WTC11 (cell line): ENCODE data around the gene OTOR. TPM values are rescaled to one million over a fixed set of nuclear protein-coding genes. Genes with fewer than 3 reads are reported as not detected.

Experiments
- ATAC-seq: fragments of 200-7000 bp; cut with Tn5 transposase; 2 replicates; pipeline ENCODE4 v1.10.0; 2021; ENCODE audit warnings: mild to moderate bottlenecking, moderate library complexity
- CTCF ChIA-PET: fragments of 300-600 bp; sonication (Branson Sonifier 250); formaldehyde crosslinking; loops from one replicate; lab custom pipeline; 2021; ENCODE audit warnings: antibody characterized with exemption; lab: Charles Lee
- POLR2A ChIA-PET: fragments of 350-600 bp; sonication (Branson Sonifier 250); formaldehyde crosslinking; loops from one replicate; lab custom pipeline; 2021; ENCODE audit warnings: antibody characterized with exemption; lab: Charles Lee
- DNase-seq: peaks from one replicate; pipeline ENCODE4 v3.0.0; 2021; ENCODE audit warnings: low spot score
- H3K27ac Mint-ChIP-seq: 2 replicates; pipeline ENCODE4 v1.8.0; 2021; ENCODE audit warnings: mixed read lengths
- H3K27me3 Mint-ChIP-seq: 2 replicates; pipeline ENCODE4 v1.8.0; 2021; ENCODE audit warnings: low read depth, mild to moderate bottlenecking, moderate library complexity, mixed read lengths
- H3K36me3 Mint-ChIP-seq: 2 replicates; pipeline ENCODE4 v1.8.0; 2021; ENCODE audit warnings: mixed read lengths
- H3K4me1 Mint-ChIP-seq: 2 replicates; pipeline ENCODE4 v1.8.0; 2022; ENCODE audit warnings: mixed read lengths
- H3K4me3 Mint-ChIP-seq: 2 replicates; pipeline ENCODE4 v1.8.0; 2021; ENCODE audit warnings: mild to moderate bottlenecking, moderate library complexity, mixed read lengths
- H3K9me3 Mint-ChIP-seq: 2 replicates; pipeline ENCODE4 v1.8.0; 2021; ENCODE audit warnings: mixed read lengths
- CDX4 ChIP-seq: fragments of 250-450 bp; sonication (Bioruptor Pico); IDR thresholded peaks from 2 replicates; pipeline ENCODE4 v1.9.0; 2021; ENCODE audit warnings: moderate library complexity, mild to moderate bottlenecking, inconsistent platforms, borderline replicate concordance
- CREM ChIP-seq: sonication (generic); formaldehyde crosslinking; IDR thresholded peaks from 2 replicates; pipeline ENCODE4 v1.8.1; 2022; ENCODE audit warnings: mild to moderate bottlenecking, missing genetic modification reagents, moderate library complexity
- FOXK1 ChIP-seq: sonication (generic); formaldehyde crosslinking; IDR thresholded peaks from 2 replicates; pipeline ENCODE4 v1.8.0; 2022; ENCODE audit warnings: mild to moderate bottlenecking, moderate library complexity, missing genetic modification reagents
- GRHL2 ChIP-seq: fragments of 250-450 bp; sonication (Bioruptor Pico); IDR thresholded peaks from 2 replicates; pipeline ENCODE4 v1.8.0; 2022; ENCODE audit warnings: mild to moderate bottlenecking, moderate library complexity; ENCODE audit not compliant: insufficient replicate concordance, severe bottlenecking
- JAZF1 ChIP-seq: fragments of 250-450 bp; sonication (Bioruptor Pico); IDR thresholded peaks from 2 replicates; pipeline ENCODE4 v1.9.0; 2021; ENCODE audit warnings: moderate library complexity, mild to moderate bottlenecking, inconsistent platforms
- JUN ChIP-seq: sonication (generic); formaldehyde crosslinking; IDR thresholded peaks from 2 replicates; pipeline ENCODE4 v1.8.0; 2023; ENCODE audit warnings: mild to moderate bottlenecking, missing genetic modification reagents
- MXD4 ChIP-seq: fragments of 250-450 bp; sonication (Bioruptor Pico); IDR thresholded peaks from 2 replicates; pipeline ENCODE4 v1.8.0; 2021; ENCODE audit warnings: mild to moderate bottlenecking, moderate library complexity, borderline replicate concordance
- NR1H2 ChIP-seq: sonication (generic); formaldehyde crosslinking; IDR thresholded peaks from 2 replicates; pipeline ENCODE4 v1.9.0; 2021; ENCODE audit warnings: mild to moderate bottlenecking, moderate library complexity, missing genetic modification reagents
- NR3C1 ChIP-seq: sonication (generic); formaldehyde crosslinking; conservative IDR thresholded peaks from 2 replicates; pipeline ENCODE4 v1.8.1; 2023; ENCODE audit warnings: low read depth, mild to moderate bottlenecking, missing genetic modification reagents
- PRRX2 ChIP-seq: fragments of 250-450 bp; sonication (Bioruptor Pico); IDR thresholded peaks from 2 replicates; pipeline ENCODE4 v1.8.0; 2021; ENCODE audit warnings: mild to moderate bottlenecking
- SP1 ChIP-seq: sonication (generic); formaldehyde crosslinking; conservative IDR thresholded peaks from 2 replicates; pipeline ENCODE4 v1.8.1; 2022; ENCODE audit warnings: missing genetic modification reagents
- ZMAT4 ChIP-seq: fragments of 250-450 bp; sonication (Bioruptor Pico); IDR thresholded peaks from 2 replicates; pipeline ENCODE4 v1.9.0; 2021; ENCODE audit warnings: mild to moderate bottlenecking
- ZNF121 ChIP-seq: sonication (generic); formaldehyde crosslinking; IDR thresholded peaks from 2 replicates; pipeline ENCODE4 v1.8.0; 2023; ENCODE audit warnings: missing genetic modification reagents
- ZNF416 ChIP-seq: fragments of 250-450 bp; sonication (Bioruptor Pico); IDR thresholded peaks from 2 replicates; pipeline ENCODE4 v1.9.0; 2021; ENCODE audit warnings: mild to moderate bottlenecking, inconsistent platforms
- ZSCAN18 ChIP-seq: fragments of 250-450 bp; sonication (Bioruptor Pico); IDR thresholded peaks from 2 replicates; pipeline ENCODE4 v2.1.2; 2022; ENCODE audit warnings: mild to moderate bottlenecking, moderate library complexity
- total RNA-seq: library from RNA; stranded (reverse); gene quantifications from 3 replicates; pipeline ENCODE4 v1.2.3, GENCODE V29; 2021
- TF ChIP-seq, protein P1 (sequence below): fragments of 250-450 bp; sonication (Bioruptor Pico); IDR thresholded peaks from 2 replicates; pipeline ENCODE4 v1.9.0; 2021; ENCODE audit warnings: mild to moderate bottlenecking, borderline replicate concordance
- TF ChIP-seq, protein P2 (sequence below): sonication (generic); formaldehyde crosslinking; IDR thresholded peaks from 2 replicates; pipeline ENCODE4 v1.8.1; 2022; ENCODE audit warnings: low read depth, missing genetic modification reagents, borderline replicate concordance
- TF ChIP-seq, protein P3 (sequence below): sonication (generic); formaldehyde crosslinking; IDR thresholded peaks from 2 replicates; pipeline ENCODE4 v1.8.0; 2022; ENCODE audit warnings: mild to moderate bottlenecking, missing genetic modification reagents
- TF ChIP-seq, protein P4 (sequence below): sonication (generic); formaldehyde crosslinking; IDR thresholded peaks from 2 replicates; pipeline ENCODE4 v1.8.1; 2023; ENCODE audit warnings: mild to moderate bottlenecking, missing genetic modification reagents

The OTOR gene
- total RNA-seq, 1 experiment from 2014 or later, result not detected

- no peak for TF ChIP-seq ZMAT4 (CRISPR knock-in tag)
- no peak for TF ChIP-seq CREM (CRISPR knock-in tag)
- no peak for TF ChIP-seq ZSCAN18
- TF ChIP-seq, protein P1, sequence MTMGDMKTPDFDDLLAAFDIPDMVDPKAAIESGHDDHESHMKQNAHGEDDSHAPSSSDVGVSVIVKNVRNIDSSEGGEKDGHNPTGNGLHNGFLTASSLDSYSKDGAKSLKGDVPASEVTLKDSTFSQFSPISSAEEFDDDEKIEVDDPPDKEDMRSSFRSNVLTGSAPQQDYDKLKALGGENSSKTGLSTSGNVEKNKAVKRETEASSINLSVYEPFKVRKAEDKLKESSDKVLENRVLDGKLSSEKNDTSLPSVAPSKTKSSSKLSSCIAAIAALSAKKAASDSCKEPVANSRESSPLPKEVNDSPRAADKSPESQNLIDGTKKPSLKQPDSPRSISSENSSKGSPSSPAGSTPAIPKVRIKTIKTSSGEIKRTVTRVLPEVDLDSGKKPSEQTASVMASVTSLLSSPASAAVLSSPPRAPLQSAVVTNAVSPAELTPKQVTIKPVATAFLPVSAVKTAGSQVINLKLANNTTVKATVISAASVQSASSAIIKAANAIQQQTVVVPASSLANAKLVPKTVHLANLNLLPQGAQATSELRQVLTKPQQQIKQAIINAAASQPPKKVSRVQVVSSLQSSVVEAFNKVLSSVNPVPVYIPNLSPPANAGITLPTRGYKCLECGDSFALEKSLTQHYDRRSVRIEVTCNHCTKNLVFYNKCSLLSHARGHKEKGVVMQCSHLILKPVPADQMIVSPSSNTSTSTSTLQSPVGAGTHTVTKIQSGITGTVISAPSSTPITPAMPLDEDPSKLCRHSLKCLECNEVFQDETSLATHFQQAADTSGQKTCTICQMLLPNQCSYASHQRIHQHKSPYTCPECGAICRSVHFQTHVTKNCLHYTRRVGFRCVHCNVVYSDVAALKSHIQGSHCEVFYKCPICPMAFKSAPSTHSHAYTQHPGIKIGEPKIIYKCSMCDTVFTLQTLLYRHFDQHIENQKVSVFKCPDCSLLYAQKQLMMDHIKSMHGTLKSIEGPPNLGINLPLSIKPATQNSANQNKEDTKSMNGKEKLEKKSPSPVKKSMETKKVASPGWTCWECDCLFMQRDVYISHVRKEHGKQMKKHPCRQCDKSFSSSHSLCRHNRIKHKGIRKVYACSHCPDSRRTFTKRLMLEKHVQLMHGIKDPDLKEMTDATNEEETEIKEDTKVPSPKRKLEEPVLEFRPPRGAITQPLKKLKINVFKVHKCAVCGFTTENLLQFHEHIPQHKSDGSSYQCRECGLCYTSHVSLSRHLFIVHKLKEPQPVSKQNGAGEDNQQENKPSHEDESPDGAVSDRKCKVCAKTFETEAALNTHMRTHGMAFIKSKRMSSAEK (CRISPR knock-in tag), result no peak
- TF ChIP-seq FOXK1 (CRISPR knock-in tag), result no peak
- no peak for TF ChIP-seq MXD4 (CRISPR knock-in tag)
- TF ChIP-seq NR1H2 (CRISPR knock-in tag), result no peak
- TF ChIP-seq ZNF121, result no peak
These were observed 16.4 kb downstream of the OTOR start (continued) for GRCh38 chr20:16764560-16764959.

DNA sequence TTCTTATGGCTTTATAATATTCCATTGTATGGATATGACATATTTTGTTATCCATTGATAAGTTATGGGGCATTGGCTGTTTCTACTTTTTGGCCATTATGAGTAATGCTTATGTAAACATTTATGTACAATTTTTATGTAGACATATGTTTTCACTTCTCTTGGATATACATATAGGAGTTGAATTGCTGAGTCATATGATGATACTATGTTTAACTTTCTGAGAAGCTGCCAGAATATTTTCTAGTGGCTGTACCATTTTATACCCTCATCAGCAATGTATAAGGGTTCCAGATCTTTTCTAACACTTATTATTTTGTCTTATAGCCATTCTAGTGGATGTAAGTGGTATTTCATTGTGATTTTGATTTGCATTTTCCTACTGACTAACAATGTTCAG lies 23.1 kb downstream of the OTOR start:
- H3K36me3 Mint-ChIP-seq, result peaks cover 26% of the 10 kb centered on the region
- peaks cover 10% of the 10 kb centered on the region for H3K4me1 Mint-ChIP-seq
- no peaks in the 10 kb centered on the region; the same call in 1 of the 2 replicates for H3K27me3 Mint-ChIP-seq
- H3K9me3 Mint-ChIP-seq, result peaks cover 60% of the 10 kb centered on the region
- H3K4me3 Mint-ChIP-seq, result no peak overlapping the region
- ATAC-seq (no peak), DNase-seq (no peak)
- ChIA-PET CTCF (no interaction called here), POLR2A (no interaction called here)
- no peak overlapping the region for H3K27ac Mint-ChIP-seq
- TF ChIP-seq ZSCAN18 (no peak), FOXK1 (CRISPR knock-in tag) (no peak), JAZF1 (CRISPR knock-in tag) (no peak), ZNF416 (no peak), GRHL2 (CRISPR knock-in tag) (no peak), SP1 (no peak), PRRX2 (CRISPR knock-in tag) (no peak), NR1H2 (CRISPR knock-in tag) (no peak), CDX4 (CRISPR knock-in tag) (no peak), JUN (CRISPR knock-in tag) (no peak), NR3C1 (CRISPR knock-in tag) (no peak)
- TF ChIP-seq, protein P1 (CRISPR knock-in tag), result no peak
- TF ChIP-seq, protein P2, sequence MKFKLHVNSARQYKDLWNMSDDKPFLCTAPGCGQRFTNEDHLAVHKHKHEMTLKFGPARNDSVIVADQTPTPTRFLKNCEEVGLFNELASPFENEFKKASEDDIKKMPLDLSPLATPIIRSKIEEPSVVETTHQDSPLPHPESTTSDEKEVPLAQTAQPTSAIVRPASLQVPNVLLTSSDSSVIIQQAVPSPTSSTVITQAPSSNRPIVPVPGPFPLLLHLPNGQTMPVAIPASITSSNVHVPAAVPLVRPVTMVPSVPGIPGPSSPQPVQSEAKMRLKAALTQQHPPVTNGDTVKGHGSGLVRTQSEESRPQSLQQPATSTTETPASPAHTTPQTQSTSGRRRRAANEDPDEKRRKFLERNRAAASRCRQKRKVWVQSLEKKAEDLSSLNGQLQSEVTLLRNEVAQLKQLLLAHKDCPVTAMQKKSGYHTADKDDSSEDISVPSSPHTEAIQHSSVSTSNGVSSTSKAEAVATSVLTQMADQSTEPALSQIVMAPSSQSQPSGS (CRISPR knock-in tag), result no peak
- TF ChIP-seq, protein P3, sequence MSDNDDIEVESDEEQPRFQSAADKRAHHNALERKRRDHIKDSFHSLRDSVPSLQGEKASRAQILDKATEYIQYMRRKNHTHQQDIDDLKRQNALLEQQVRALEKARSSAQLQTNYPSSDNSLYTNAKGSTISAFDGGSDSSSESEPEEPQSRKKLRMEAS (CRISPR knock-in tag), result no peak
- TF ChIP-seq, protein P4, sequence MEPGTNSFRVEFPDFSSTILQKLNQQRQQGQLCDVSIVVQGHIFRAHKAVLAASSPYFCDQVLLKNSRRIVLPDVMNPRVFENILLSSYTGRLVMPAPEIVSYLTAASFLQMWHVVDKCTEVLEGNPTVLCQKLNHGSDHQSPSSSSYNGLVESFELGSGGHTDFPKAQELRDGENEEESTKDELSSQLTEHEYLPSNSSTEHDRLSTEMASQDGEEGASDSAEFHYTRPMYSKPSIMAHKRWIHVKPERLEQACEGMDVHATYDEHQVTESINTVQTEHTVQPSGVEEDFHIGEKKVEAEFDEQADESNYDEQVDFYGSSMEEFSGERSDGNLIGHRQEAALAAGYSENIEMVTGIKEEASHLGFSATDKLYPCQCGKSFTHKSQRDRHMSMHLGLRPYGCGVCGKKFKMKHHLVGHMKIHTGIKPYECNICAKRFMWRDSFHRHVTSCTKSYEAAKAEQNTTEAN (CRISPR knock-in tag), result no peak
